ENCODE measurements around the gene CD99L2.

- TF ChIP-seq, protein P1, sequence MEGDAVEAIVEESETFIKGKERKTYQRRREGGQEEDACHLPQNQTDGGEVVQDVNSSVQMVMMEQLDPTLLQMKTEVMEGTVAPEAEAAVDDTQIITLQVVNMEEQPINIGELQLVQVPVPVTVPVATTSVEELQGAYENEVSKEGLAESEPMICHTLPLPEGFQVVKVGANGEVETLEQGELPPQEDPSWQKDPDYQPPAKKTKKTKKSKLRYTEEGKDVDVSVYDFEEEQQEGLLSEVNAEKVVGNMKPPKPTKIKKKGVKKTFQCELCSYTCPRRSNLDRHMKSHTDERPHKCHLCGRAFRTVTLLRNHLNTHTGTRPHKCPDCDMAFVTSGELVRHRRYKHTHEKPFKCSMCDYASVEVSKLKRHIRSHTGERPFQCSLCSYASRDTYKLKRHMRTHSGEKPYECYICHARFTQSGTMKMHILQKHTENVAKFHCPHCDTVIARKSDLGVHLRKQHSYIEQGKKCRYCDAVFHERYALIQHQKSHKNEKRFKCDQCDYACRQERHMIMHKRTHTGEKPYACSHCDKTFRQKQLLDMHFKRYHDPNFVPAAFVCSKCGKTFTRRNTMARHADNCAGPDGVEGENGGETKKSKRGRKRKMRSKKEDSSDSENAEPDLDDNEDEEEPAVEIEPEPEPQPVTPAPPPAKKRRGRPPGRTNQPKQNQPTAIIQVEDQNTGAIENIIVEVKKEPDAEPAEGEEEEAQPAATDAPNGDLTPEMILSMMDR (IDR thresholded peaks at IDR 0.05): no peak
- TF ChIP-seq POLR2A (IDR thresholded peaks at IDR 0.05): no peak
Observed at GRCh38 chrX:150913511-150913910, 15.0 kb upstream of the CD99L2 start.
